HEK293 (cell line): ENCODE data around the gene MUC22.

Experiments
- HOXD13 ChIP-seq: sonication (generic); formaldehyde crosslinking; IDR thresholded peaks from 2 replicates; pipeline ENCODE4 v1.8.0; 2022; ENCODE audit warnings: missing genetic modification reagents, borderline replicate concordance

Gene MUC22

GRCh38 chr6:31083742-31084354 is 73.6 kb downstream of the MUC22 start (continued):
- no peak for TF ChIP-seq HOXD13 (CRISPR knock-in tag)
